ENCODE data around the gene PCDHGA1.
"Not testable (repeated sequence)": the region's sequence is repeated elsewhere in the genome, so short reads cannot be mapped to it uniquely, and the experiment has no call there.

PCDHGA1 gene

GRCh38 chr5:141388661-141389060 is 58.3 kb downstream of the PCDHGA1 start:
- DNase-seq (ENCODE audit: low read depth): no peak
- TF ChIP-seq, protein P1, sequence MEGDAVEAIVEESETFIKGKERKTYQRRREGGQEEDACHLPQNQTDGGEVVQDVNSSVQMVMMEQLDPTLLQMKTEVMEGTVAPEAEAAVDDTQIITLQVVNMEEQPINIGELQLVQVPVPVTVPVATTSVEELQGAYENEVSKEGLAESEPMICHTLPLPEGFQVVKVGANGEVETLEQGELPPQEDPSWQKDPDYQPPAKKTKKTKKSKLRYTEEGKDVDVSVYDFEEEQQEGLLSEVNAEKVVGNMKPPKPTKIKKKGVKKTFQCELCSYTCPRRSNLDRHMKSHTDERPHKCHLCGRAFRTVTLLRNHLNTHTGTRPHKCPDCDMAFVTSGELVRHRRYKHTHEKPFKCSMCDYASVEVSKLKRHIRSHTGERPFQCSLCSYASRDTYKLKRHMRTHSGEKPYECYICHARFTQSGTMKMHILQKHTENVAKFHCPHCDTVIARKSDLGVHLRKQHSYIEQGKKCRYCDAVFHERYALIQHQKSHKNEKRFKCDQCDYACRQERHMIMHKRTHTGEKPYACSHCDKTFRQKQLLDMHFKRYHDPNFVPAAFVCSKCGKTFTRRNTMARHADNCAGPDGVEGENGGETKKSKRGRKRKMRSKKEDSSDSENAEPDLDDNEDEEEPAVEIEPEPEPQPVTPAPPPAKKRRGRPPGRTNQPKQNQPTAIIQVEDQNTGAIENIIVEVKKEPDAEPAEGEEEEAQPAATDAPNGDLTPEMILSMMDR (conservative IDR thresholded peaks at IDR 0.05; ENCODE audit: low read depth, low read length): no peak
- no peak overlapping the region for H3K4me3 ChIP-seq (ENCODE audit: low read length)

DNA sequence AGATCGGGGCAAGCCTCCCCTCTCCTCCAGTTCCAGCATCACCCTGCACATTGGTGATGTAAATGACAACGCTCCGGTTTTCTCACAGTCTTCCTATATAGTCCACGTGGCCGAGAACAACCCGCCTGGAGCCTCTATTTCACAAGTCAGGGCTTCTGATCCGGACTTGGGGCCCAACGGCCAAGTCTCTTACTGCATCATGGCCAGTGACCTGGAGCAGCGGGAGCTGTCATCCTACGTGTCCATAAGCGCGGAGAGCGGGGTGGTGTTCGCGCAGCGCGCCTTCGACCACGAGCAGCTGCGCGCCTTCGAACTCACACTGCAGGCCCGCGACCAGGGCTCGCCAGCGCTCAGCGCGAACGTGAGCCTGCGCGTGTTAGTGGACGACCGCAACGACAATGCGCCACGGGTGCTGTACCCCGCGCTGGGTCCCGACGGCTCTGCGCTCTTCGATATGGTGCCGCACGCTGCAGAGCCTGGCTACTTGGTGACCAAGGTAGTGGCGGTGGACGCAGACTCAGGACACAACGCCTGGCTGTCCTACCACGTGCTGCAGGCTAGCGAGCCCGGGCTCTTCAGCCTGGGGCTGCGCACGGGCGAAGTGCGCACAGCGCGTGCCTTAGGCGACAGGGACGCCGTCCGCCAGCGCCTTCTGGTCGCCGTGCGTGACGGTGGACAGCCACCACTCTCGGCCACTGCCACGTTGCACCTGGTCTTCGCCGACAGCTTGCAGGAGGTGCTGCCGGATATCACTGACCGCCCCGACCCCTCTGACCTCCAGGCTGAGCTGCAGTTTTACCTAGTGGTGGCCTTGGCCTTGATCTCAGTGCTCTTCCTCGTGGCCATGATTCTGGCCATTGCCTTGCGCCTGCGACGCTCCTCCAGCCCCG is 59.1 kb downstream of the PCDHGA1 start:
- no peak for DNase-seq (ENCODE audit: low read depth)
- no peak overlapping the region for H3K4me3 ChIP-seq (ENCODE audit: low read length)
- TF ChIP-seq, protein P1 (conservative IDR thresholded peaks at IDR 0.05; ENCODE audit: low read depth, low read length): no peak

DNA sequence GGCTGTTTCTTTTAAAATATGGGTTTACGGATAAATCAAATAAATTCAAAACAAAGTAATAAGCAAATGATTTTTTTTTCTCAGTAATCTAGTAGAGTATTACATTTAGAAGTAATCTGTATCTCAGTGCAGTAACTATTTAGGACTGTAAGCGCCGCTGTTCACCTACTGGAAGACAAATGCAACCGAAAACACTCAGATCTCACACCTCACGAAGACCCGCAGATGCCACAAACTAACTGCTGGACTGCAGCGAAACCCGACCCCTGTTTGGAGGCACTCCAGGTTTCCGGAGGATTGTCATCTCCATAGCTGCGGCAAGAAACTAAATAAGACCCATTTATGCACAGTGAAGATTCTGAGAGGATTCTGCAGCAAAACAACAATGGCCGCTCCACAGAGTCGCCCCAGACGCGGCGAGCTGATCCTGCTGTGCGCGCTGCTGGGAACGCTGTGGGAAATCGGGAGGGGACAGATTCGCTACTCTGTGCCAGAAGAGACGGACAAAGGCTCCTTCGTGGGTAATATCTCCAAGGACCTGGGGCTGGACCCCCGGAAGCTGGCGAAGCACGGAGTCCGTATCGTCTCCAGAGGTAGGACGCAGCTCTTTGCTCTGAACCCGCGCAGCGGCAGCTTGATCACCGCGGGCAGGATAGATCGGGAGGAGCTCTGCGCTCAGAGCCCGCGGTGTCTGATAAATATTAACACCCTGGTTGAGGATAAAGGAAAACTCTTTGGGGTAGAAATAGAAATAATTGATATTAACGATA is 62.3 kb downstream of the PCDHGA1 start, which contains the start of gene PCDHGA8:
TSS of gene PCDHGA8 (plus strand) at position 205 of the 770 bp plus-strand sequence. CDS start at position 386, 181 bp downstream.
- no peak for DNase-seq (ENCODE audit: low read depth)
- H3K4me3 ChIP-seq (ENCODE audit: low read length): no peak within 1 kb of the TSS
- TF ChIP-seq, protein P1 (conservative IDR thresholded peaks at IDR 0.05; ENCODE audit: low read depth, low read length): peak; percentile 9

- TF ChIP-seq, protein P1 (conservative IDR thresholded peaks at IDR 0.05; ENCODE audit: low read depth, low read length): no peak
- no peak for DNase-seq (ENCODE audit: low read depth)
- no peak overlapping the region for H3K4me3 ChIP-seq (ENCODE audit: low read length)
Observed at GRCh38 chr5:141393267-141393666, 63.0 kb downstream of the PCDHGA1 start.

- not testable (repeated sequence) for DNase-seq (ENCODE audit: low read depth); H3K4me3 ChIP-seq (ENCODE audit: low read length)
Observed at GRCh38 chr5:141394401-141395187, 64.3 kb downstream of the PCDHGA1 start.

DNA sequence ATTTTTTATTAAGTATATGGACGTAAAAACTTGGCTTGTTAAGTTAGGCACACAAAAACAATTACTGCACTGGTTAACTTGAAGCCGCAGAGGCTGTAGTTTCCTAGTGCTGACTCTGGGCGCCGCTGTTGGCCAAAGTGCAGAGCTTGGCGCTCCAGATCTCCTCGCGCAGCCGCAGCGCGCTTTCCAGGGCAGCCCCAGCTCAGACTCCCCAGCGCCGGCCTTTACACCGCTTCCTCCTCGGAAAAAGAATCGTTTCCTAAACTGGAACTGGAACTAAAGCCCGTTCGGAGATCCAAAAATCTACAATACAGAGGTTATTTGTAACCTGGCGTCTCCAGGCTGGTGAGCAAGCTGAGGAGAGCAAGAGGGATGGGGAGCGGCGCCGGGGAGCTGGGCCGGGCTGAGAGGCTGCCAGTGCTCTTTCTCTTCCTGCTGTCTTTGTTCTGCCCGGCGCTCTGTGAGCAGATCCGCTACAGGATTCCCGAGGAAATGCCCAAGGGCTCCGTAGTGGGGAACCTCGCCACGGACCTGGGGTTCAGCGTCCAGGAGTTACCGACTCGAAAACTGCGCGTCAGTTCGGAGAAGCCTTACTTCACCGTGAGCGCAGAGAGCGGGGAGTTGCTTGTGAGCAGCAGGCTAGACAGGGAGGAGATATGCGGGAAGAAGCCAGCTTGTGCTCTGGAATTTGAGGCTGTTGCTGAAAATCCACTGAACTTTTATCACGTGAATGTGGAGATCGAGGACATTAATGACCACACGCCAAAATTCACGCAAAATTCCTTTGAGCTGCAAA is 67.6 kb downstream of the PCDHGA1 start, which contains the start of gene PCDHGB5:
TSS of gene PCDHGB5 (plus strand) at position 192 of the 796 bp plus-strand sequence. CDS start at position 373, 181 bp downstream.
- H3K4me3 ChIP-seq (ENCODE audit: low read length): peak within 1 kb of the TSS; percentile 36
- TF ChIP-seq, protein P1 (conservative IDR thresholded peaks at IDR 0.05; ENCODE audit: low read depth, low read length): peak; percentile 56
- DNase-seq (ENCODE audit: low read depth): not testable (repeated sequence)

All from retinal pigment epithelial cell (primary cell).